PC-3 (cell line): ENCODE results near the gene CHST14. TPM values are rescaled to one million over a fixed set of nuclear protein-coding genes. Genes with fewer than 3 reads are reported as not detected.

Experiments used
- ATAC-seq: fragments of 200-7000 bp; cut with Tn5 transposase; 2 replicates; pipeline ENCODE4 v1.9.1; 2020; ENCODE audit warnings: mild to moderate bottlenecking, moderate library complexity
- BruUV-seq: library from RNA; stranded (reverse); fragments of 400-500 nt; replicated peaks from 2 replicates; lab custom pipeline; 2021; lab: Mats Ljungman, UMichigan
- CTCF ChIA-PET: fragments of 300-600 bp; sonication (Branson Sonifier 250); formaldehyde crosslinking; loops from one replicate; lab custom pipeline; 2022; ENCODE audit warnings: antibody characterized with exemption; lab: Charles Lee
- POLR2A ChIA-PET: fragments of 300-600 bp; sonication (Branson Sonifier 250); formaldehyde crosslinking; loops from one replicate; lab custom pipeline; 2022; ENCODE audit warnings: antibody characterized with exemption; ENCODE audit not compliant: unreplicated experiment; lab: Charles Lee
- DNase-seq: peaks from one replicate; pipeline ENCODE4 v3.0.0-alpha.2; 2015
- H2AFZ ChIP-seq: fragments of 300-600 bp; sonication (generic); 2 replicates; pipeline ENCODE4 v1.6.0; 2016; ENCODE audit warnings: antibody characterized with exemption, low read length
- H3F3A ChIP-seq: fragments of 300-600 bp; sonication (generic); one replicate; pipeline ENCODE4 v1.6.0; 2017; ENCODE audit warnings: antibody characterized with exemption, low read length, control low read depth, mild to moderate bottlenecking; ENCODE audit not compliant: unreplicated experiment
- H3K27ac ChIP-seq: fragments of 300-600 bp; sonication (generic); 2 replicates; pipeline ENCODE4 v1.5.1; 2016; ENCODE audit warnings: mild to moderate bottlenecking, low read length
- H3K27me3 ChIP-seq: fragments of 300-600 bp; sonication (generic); 2 replicates; pipeline ENCODE4 v1.6.1; 2016; ENCODE audit warnings: low read length, mixed read lengths
- H3K36me3 ChIP-seq: fragments of 300-600 bp; sonication (generic); 2 replicates; pipeline ENCODE4 v1.6.1; 2016; ENCODE audit warnings: low read depth, mixed run types, low read length, mixed read lengths
- H3K4me1 ChIP-seq: fragments of 300-600 bp; sonication (generic); 2 replicates; pipeline ENCODE4 v1.5.1; 2016; ENCODE audit warnings: low read length; ENCODE audit not compliant: insufficient read depth
- H3K4me2 ChIP-seq: fragments of 300-600 bp; sonication (generic); 2 replicates; pipeline ENCODE4 v1.6.0; 2016; ENCODE audit warnings: low read length
- H3K4me3 ChIP-seq: fragments of 300-600 bp; sonication (generic); 2 replicates; pipeline ENCODE4 v1.5.1; 2016; ENCODE audit warnings: mild to moderate bottlenecking, low read length, mixed read lengths
- H3K79me2 ChIP-seq: fragments of 300-600 bp; sonication (generic); 2 replicates; pipeline ENCODE4 v1.6.1; 2017; ENCODE audit warnings: low read length, mixed read lengths
- H3K9ac ChIP-seq: fragments of 300-600 bp; sonication (generic); 2 replicates; pipeline ENCODE4 v1.6.0; 2016; ENCODE audit warnings: mild to moderate bottlenecking, low read length
- H3K9me2 ChIP-seq: fragments of 300-600 bp; sonication (generic); replicated peaks from 2 replicates; pipeline ENCODE4 v1.6.1; 2016; ENCODE audit warnings: mixed run types, low read length, mixed read lengths
- H3K9me3 ChIP-seq: fragments of 300-600 bp; sonication (generic); 2 replicates; pipeline ENCODE4 v1.6.1; 2016; ENCODE audit warnings: low read length, mixed read lengths
- H4K20me1 ChIP-seq: fragments of 300-600 bp; sonication (generic); 2 replicates; pipeline ENCODE4 v1.6.1; 2016; ENCODE audit warnings: low read length, mixed read lengths
- CTCF ChIP-seq: fragments of 300-600 bp; sonication (generic); conservative IDR thresholded peaks from 2 replicates; pipeline ENCODE4 v1.5.1; 2017; ENCODE audit warnings: antibody characterized with exemption, low read depth, mild to moderate bottlenecking, low read length
- EZH2 ChIP-seq: fragments of 300-600 bp; sonication (generic); IDR thresholded peaks from one replicate; pipeline ENCODE4 v1.6.1; 2017; ENCODE audit warnings: antibody characterized with exemption, mild to moderate bottlenecking, low read length; ENCODE audit not compliant: unreplicated experiment
- EZH2phosphoT487 ChIP-seq: fragments of 300-600 bp; sonication (generic); IDR thresholded peaks from 2 replicates; pipeline ENCODE4 v1.6.1; 2018; ENCODE audit warnings: mild to moderate bottlenecking, antibody characterized with exemption, low read length, borderline replicate concordance
- intact Hi-C: fragments of 100-400 bp; cut with micrococcal nuclease; formaldehyde crosslinking; loops from 2 replicates; pipeline ENCODE4 v1.9.0; 2023
- total RNA-seq: library from RNA; depleted of rRNA; stranded (reverse); fragments of >200 nt; gene quantifications from 2 replicates; pipeline ENCODE4 v1.2.3, GENCODE V29; 2014

Gene CHST14
- total RNA-seq, 1 experiment from 2014 or later: 13.0 TPM

- H3K79me2 ChIP-seq: peaks cover 87% of the 10 kb centered on the region
- TF ChIP-seq EZH2phosphoT487 (no peak), EZH2 (no peak), CTCF (no peak)
- peaks cover 30% of the 10 kb centered on the region for H3K4me1 ChIP-seq
- H3K4me2 ChIP-seq: peak overlapping the region; percentile 48
- POLR2A ChIA-PET: no interaction called here
- peak overlapping the region; percentile 31; the same call in 1 of the 2 replicates for H2AFZ ChIP-seq
- H3K9me3 ChIP-seq: no peaks in the 10 kb centered on the region
- intact Hi-C loops: no loop called here
- ATAC-seq (peak; percentile 20), DNase-seq (peak; percentile 51)
- no peaks in the 10 kb centered on the region for H3K27me3 ChIP-seq
- H3F3A ChIP-seq: no peaks in the 10 kb centered on the region
- BruUV-seq: no TSS peak
- no peak overlapping the region for H3K9ac ChIP-seq
- H3K9me2 ChIP-seq: no peaks in the 10 kb centered on the region
- no peaks in the 10 kb centered on the region for H3K36me3 ChIP-seq
- H3K27ac ChIP-seq: no peak overlapping the region
- H3K4me3 ChIP-seq: 0 out of 2 replicates have a peak overlapping the region, but pooled peaks have one; percentile 0
- CTCF ChIA-PET: no interaction called here
- H4K20me1 ChIP-seq: peaks cover 44% of the 10 kb centered on the region
Measured at GRCh38 chr15:40445421-40445922, 25.3 kb upstream of the CHST14 start.

GRCh38 chr15:40446144-40446543 lies 24.6 kb upstream of the CHST14 start:
- ChIA-PET CTCF (no interaction called here), POLR2A (no interaction called here)
- H3K4me3 ChIP-seq: no peak overlapping the region
- no peak overlapping the region for H3K9ac ChIP-seq
- no peaks in the 10 kb centered on the region for H3K9me2 ChIP-seq
- H3K4me1 ChIP-seq: peaks cover 30% of the 10 kb centered on the region
- H2AFZ ChIP-seq: no peak overlapping the region
- DNase-seq (no peak), ATAC-seq (no peak)
- no peaks in the 10 kb centered on the region for H3F3A ChIP-seq
- intact Hi-C loops: no loop called here
- H3K4me2 ChIP-seq: no peak overlapping the region
- no peaks in the 10 kb centered on the region for H3K9me3 ChIP-seq
- H3K36me3 ChIP-seq: no peaks in the 10 kb centered on the region
- H3K27me3 ChIP-seq: no peaks in the 10 kb centered on the region
- peaks cover 91% of the 10 kb centered on the region for H3K79me2 ChIP-seq
- H4K20me1 ChIP-seq: peaks cover 46% of the 10 kb centered on the region
- TF ChIP-seq EZH2 (no peak), EZH2phosphoT487 (no peak), CTCF (no peak)
- H3K27ac ChIP-seq: no peak overlapping the region
- no TSS peak for BruUV-seq

- H3K27ac ChIP-seq: no peak overlapping the region
- no peak overlapping the region for H2AFZ ChIP-seq
- H3K9ac ChIP-seq: no peak overlapping the region
- POLR2A ChIA-PET: no interaction called here
- H3K9me3 ChIP-seq: no peaks in the 10 kb centered on the region
- H3K9me2 ChIP-seq: no peaks in the 10 kb centered on the region
- no peak overlapping the region for H3K4me3 ChIP-seq
- DNase-seq: no peak
- no peak for ATAC-seq
- H3F3A ChIP-seq: no peaks in the 10 kb centered on the region
- no peaks in the 10 kb centered on the region for H3K27me3 ChIP-seq
- H3K79me2 ChIP-seq: peaks cover 95% of the 10 kb centered on the region
- H3K36me3 ChIP-seq: no peaks in the 10 kb centered on the region
- CTCF ChIA-PET: no interaction called here
- no peak for TF ChIP-seq EZH2
- TF ChIP-seq CTCF: no peak
- TF ChIP-seq EZH2phosphoT487: no peak
- BruUV-seq: no TSS peak
- peaks cover 18% of the 10 kb centered on the region for H3K4me1 ChIP-seq
- H4K20me1 ChIP-seq: peaks cover 33% of the 10 kb centered on the region
- intact Hi-C loops: no loop called here
- H3K4me2 ChIP-seq: no peak overlapping the region
Measured at GRCh38 chr15:40448354-40448753, 22.4 kb upstream of the CHST14 start.
